Measurements from ENCODE around the gene CETN1.
A peak's percentile ranks its signal among the peaks of the same experiment; 100 is the strongest.

The CETN1 gene

DNA sequence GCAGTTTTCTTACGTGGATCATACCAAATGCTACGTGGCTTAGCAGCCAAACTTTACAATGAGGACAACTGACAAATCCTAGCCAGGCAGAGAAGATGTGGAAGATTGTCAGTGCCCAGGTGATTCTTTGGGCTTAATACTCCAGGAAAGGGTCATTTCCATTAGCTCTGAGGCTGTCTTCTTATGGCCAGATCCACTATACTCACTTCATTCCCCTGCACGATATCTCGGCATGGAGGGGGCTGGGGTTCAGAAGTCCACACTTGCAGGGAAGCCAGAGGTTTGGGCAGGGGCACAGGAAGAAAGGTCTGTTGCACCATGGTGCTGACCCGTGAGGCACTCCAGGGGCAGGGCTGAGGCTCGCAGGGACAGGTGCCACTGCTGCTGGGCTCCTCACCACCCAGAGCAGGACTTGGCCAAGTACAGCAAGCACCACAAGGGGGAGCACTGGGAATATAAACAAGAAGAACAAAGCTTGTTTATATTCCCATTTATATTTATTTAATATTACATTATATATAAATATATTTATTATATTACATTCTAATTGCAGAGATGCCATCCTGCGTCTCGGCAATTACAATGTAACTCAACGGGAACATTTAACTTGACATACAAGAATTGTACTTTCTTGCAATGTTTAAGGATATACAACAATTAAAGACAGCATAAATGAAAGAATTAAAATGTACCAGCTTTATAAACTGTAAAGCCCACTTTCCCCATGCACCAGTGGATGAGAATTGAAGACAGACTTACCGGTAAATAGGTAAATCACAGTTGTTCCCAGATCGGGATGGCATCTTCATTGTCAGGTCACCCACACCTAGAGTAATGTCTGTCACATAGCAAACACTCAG, 43.8 kb downstream of the CETN1 start:
- peak; percentile 41 for DNase-seq (ENCODE audit: low read depth)

DNA sequence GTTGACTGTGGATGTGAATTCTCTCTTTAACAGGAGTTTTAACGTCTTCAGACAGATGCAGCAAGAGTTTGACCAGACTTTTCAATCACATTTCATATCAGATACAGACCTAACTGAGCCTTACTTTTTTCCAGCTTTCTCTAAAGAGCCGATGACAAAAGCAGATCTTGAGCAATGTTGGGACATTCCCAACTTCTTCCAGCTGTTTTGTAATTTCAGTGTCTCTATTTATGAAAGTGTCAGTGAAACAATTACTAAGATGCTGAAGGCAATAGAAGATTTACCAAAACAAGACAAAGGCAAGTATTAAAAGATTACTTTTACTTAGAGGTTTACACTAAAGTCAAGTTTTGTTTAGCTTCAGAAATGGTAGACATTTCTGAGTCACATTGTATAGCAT, 47.1 kb downstream of the CETN1 start:
- no peak for DNase-seq (ENCODE audit: low read depth)

DNA sequence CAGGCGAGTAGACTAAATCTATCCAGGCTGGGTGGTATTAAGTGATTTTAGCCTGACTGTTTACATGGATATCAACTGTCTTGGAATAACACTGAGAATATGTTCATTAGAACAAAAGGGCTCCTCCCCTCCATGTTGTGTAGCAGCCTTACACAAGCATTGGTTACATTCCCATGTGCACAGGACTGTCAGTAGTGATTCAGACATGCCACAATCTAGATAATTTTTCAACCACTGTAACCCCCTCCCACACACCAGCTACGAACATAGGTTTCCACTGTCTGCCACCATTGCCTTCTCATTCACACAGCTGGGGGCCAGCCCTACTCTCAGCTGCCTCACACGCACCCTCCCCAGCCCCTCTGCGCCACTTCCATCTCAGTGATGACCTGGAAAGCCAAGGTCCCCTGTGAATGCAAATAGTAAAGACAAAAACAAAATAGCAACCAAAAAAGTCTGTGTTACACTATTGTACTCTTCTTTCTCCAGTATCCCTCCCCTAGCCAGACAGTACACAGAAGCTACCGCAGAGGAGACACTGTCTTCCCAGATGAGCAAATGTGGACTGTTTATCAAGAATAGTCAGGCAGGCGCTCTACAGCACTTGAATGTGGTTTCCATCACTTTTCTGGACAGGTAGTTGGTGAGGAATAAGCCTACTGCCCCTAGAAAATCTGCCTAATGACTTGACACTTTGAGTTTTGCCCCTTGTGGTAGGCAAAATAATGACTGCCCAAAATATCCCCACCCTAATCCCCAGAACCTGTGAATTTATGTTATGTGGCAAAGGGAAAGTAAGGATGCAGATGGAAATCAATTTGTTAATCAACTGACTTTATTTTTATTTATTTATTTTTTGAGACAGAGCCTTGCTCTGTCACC, 49.3 kb downstream of the CETN1 start:
- no peak for DNase-seq (ENCODE audit: low read depth)

DNA sequence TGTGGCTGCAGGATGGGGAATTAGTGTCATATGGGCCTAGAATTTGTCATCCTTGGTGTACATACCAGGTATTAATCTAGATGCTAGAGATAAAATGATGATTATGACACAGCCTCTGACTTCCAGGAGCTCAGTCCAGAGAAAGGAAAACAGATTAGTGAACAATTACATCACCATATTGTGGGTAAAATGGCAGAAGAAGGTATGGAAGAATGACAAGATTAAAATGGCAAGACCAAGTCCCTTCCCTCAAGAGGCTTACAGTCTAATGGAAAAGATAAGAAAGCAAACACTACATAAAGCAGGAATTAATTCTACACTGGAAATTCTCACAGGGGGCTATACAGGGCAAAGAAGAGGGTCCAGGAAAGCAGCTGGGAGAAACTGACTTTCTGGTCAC, 51.4 kb downstream of the CETN1 start:
- no peak for DNase-seq (ENCODE audit: low read depth)

All from activated T-cell treated with anti-CD3 and anti-CD28 coated beads for 48 hours (primary cell).